A549 (cell line): ENCODE results near the gene OGFR. TPM values are rescaled to one million over a fixed set of nuclear protein-coding genes. Genes with fewer than 3 reads are reported as not detected.

ENCODE experiments used
- ATAC-seq, 2 experiments: fragments of 200-7000 bp in 1 of 2; fragments of >200 bp in 1 of 2; cut with Nextera tagmentation in 1 of 2; cut with Tn5 transposase in 1 of 2; 3 replicates each; pipeline versions ENCODE4 v1.8.0 to v1.9.1; 2018 to 2020; ENCODE audit warnings: mild to moderate bottlenecking in 1 of 2, moderate library complexity in 1 of 2
- CTCF ChIA-PET: fragments of 300-600 bp; sonication (Branson Sonifier 250); formaldehyde crosslinking; extraction: SDS; loops from one replicate; lab custom pipeline; 2021; ENCODE audit warnings: antibody characterized with exemption, inconsistent platforms; lab: Yijun Ruan, JAX
- POLR2A ChIA-PET: fragments of 350-600 bp; formaldehyde crosslinking; extraction: SDS; loops from one replicate; lab custom pipeline; 2021; ENCODE audit warnings: antibody characterized with exemption, inconsistent platforms; lab: Yijun Ruan, JAX
- DNase-seq, 2 experiments: peaks; one replicate each; pipeline versions ENCODE4 v3.0.0 to v3.0.0-alpha.2; 2011 to 2016; ENCODE audit warnings: low read depth in 1 of 2, low spot score in 1 of 2
- FAIRE-seq: peaks from 2 replicates; lab custom pipeline; 2011; peaks lifted over from hg19 to GRCh38; lab: Jason Lieb, UNC
- H3K27ac ChIP-seq, 2 experiments: fragments of >200 bp; sonication (Bioruptor Twin); formaldehyde crosslinking; 3 replicates each; pipeline ENCODE4 v1.5.1; 2016 to 2017
- H3K4me1 ChIP-seq: fragments of >200 bp; sonication (Bioruptor Twin); formaldehyde crosslinking; 3 replicates; pipeline ENCODE4 v1.6.1; 2016
- H3K4me2 ChIP-seq: fragments of >200 bp; sonication (Bioruptor Twin); formaldehyde crosslinking; 3 replicates; pipeline ENCODE4 v1.6.1; 2016
- H3K4me3 ChIP-seq: fragments of >200 bp; sonication (Bioruptor Twin); formaldehyde crosslinking; 3 replicates; pipeline ENCODE4 v1.5.1; 2016
- H3K9me3 ChIP-seq: fragments of >200 bp; sonication (Bioruptor Twin); formaldehyde crosslinking; 3 replicates; pipeline ENCODE4 v1.6.1; 2016
- CBX8 ChIP-seq: fragments of 200-600 bp; sonication (generic); IDR thresholded peaks from 2 replicates; pipeline ENCODE4 v1.6.1; 2016
- CTCF ChIP-seq: fragments of >200 bp; sonication (Bioruptor Twin); formaldehyde crosslinking; IDR thresholded peaks from 3 replicates; pipeline ENCODE4 v1.5.1; 2016
- EHF ChIP-seq: fragments of 250-450 bp; sonication (Bioruptor Pico); IDR thresholded peaks from 2 replicates; pipeline ENCODE4 v1.5.0; 2020; ENCODE audit warnings: mild to moderate bottlenecking
- HDAC2 ChIP-seq: fragments of 200-600 bp; sonication (generic); IDR thresholded peaks from 2 replicates; pipeline ENCODE4 v1.6.1; 2016
- HES2 ChIP-seq: fragments of >200 bp; sonication (Bioruptor Twin); formaldehyde crosslinking; IDR thresholded peaks from 2 replicates; pipeline ENCODE4 v1.6.1; 2016
- HOXA7 ChIP-seq: fragments of 250-450 bp; sonication (Bioruptor Pico); IDR thresholded peaks from 2 replicates; pipeline ENCODE4 v1.5.0; 2020; ENCODE audit warnings: mild to moderate bottlenecking, moderate library complexity
- JUNB ChIP-seq: fragments of >200 bp; sonication (Bioruptor Twin); formaldehyde crosslinking; IDR thresholded peaks from 2 replicates; pipeline ENCODE4 v1.6.1; 2016
- KDM5A ChIP-seq: fragments of 200-600 bp; sonication (generic); IDR thresholded peaks from 2 replicates; pipeline ENCODE4 v1.6.1; 2016; ENCODE audit warnings: antibody characterized with exemption, mild to moderate bottlenecking
- MAZ ChIP-seq: fragments of 150-350 bp; IDR thresholded peaks from 2 replicates; pipeline ENCODE4 v1.6.1; 2014; ENCODE audit warnings: antibody characterized with exemption, low read depth, low read length, borderline replicate concordance
- MYC ChIP-seq: IDR thresholded peaks from 2 replicates; pipeline ENCODE4 v1.6.1; 2012; ENCODE audit warnings: mild to moderate bottlenecking, inconsistent platforms, low read length, improper control_type of control experiment, borderline replicate concordance
- NPAS2 ChIP-seq: fragments of 250-450 bp; sonication (Bioruptor Pico); IDR thresholded peaks from 2 replicates; pipeline ENCODE4 v1.8.0; 2022; ENCODE audit warnings: mild to moderate bottlenecking, moderate library complexity, borderline replicate concordance
- PBX3 ChIP-seq: IDR thresholded peaks from 2 replicates; pipeline ENCODE4 v1.6.1; 2012
- PHF8 ChIP-seq: fragments of 200-600 bp; sonication (generic); IDR thresholded peaks from 2 replicates; pipeline ENCODE4 v1.6.1; 2016; ENCODE audit warnings: low read depth, mild to moderate bottlenecking, antibody characterized with exemption, moderate library complexity, borderline replicate concordance
- POLR2A ChIP-seq: IDR thresholded peaks from 2 replicates; pipeline ENCODE4 v1.6.1; 2012; ENCODE audit warnings: mild to moderate bottlenecking, low read length
- RAD21 ChIP-seq, 2 experiments: fragments of >200 bp in 1 of 2; sonication (Bioruptor Twin) in 1 of 2; formaldehyde crosslinking in 1 of 2; IDR thresholded peaks in 1 of 2; conservative IDR thresholded peaks in 1 of 2; 2 replicates in 1 of 2; 3 replicates in 1 of 2; pipeline ENCODE4 v1.6.1; 2012 to 2018; ENCODE audit warnings: inconsistent platforms in 1 of 2
- REST ChIP-seq: fragments of 200-600 bp; sonication (generic); IDR thresholded peaks from 2 replicates; pipeline ENCODE4 v1.6.1; 2016; ENCODE audit warnings: antibody characterized with exemption, mild to moderate bottlenecking, moderate library complexity
- SMC3 ChIP-seq: fragments of >200 bp; sonication (Bioruptor Twin); formaldehyde crosslinking; IDR thresholded peaks from 3 replicates; pipeline ENCODE4 v1.6.1; 2018; ENCODE audit warnings: inconsistent platforms
- TFCP2L1 ChIP-seq: fragments of 250-450 bp; sonication (Bioruptor Pico); IDR thresholded peaks from 2 replicates; pipeline ENCODE4 v1.5.0; 2021; ENCODE audit warnings: mild to moderate bottlenecking
- ZFP36 ChIP-seq: fragments of 450-650 bp; IDR thresholded peaks from 2 replicates; pipeline ENCODE4 v1.6.1; 2014; ENCODE audit warnings: borderline replicate concordance; ENCODE audit not compliant: partially characterized antibody
- ZSCAN20 ChIP-seq: fragments of 250-450 bp; sonication (Bioruptor Pico); IDR thresholded peaks from 2 replicates; pipeline ENCODE4 v1.8.0; 2022; ENCODE audit warnings: mild to moderate bottlenecking, moderate library complexity
- WGBS: methylation state at CpG from one replicate; pipeline ENCODE4 v1.1.6; 2017; ENCODE audit errors: missing lambda C conversion rate; 5-methylcytosine and 5-hydroxymethylcytosine counted together
- polyA plus RNA-seq, 4 experiments: library from polyadenylated mRNA; depleted of rRNA in 3 of 4; stranded (reverse); fragments of >200 nt; fragmentation: RNase III in 1 of 4; extraction: RNeasy Plus Mini Kit Qiagen cat#74134 plus additional on column Dnase treatment in 1 of 4; gene quantifications; 2 replicates in 3 of 4; 3 replicates in 1 of 4; pipeline ENCODE4 v1.2.3, GENCODE V29; 2011 to 2017

The OGFR gene
- polyA plus RNA-seq, 2 of the 4 experiments (the other 2 are of a cell fraction): 15.9 to 35.6 TPM

GRCh38 chr20:62759981-62760431 lies 44.6 kb upstream of the OGFR start:
- Histone ChIP-seq H3K27ac (no peak overlapping the region), H3K4me2 (no peak overlapping the region), H3K9me3 (no peaks in the 10 kb centered on the region; the same call in 2 of the 3 replicates)
- CTCF ChIA-PET: interaction anchor here (0.9 to 1.8 kb wide), 5 partner anchors 8 to 244 kb away, joined by 3 to 6 read pairs (median 3); no protein-coding TSS in a partner anchor
- DNase-seq (no peak), FAIRE-seq (no peak)
- no peak for TF ChIP-seq ZSCAN20 (CRISPR knock-in tag)
- TF ChIP-seq TFCP2L1 (CRISPR knock-in tag): no peak
- TF ChIP-seq PBX3: no peak
- no peak for TF ChIP-seq MAZ
- TF ChIP-seq CTCF: no peak
- TF ChIP-seq JUNB: no peak
- TF ChIP-seq KDM5A: no peak
- TF ChIP-seq PHF8: no peak
- TF ChIP-seq POLR2A: no peak
- TF ChIP-seq HES2: no peak
- no peak for TF ChIP-seq CBX8
- no peak for TF ChIP-seq HOXA7
- no peak for TF ChIP-seq HDAC2
- TF ChIP-seq NPAS2 (CRISPR knock-in tag): no peak
- no peak for TF ChIP-seq EHF (CRISPR knock-in tag)
- TF ChIP-seq, all 56 proteins: peak for 0
- peaks cover 3% of the 10 kb centered on the region; the same call in 1 of the 3 replicates for H3K4me1 ChIP-seq
- 87% methylated on average over 12 of the region's 20 CpGs for WGBS
- no peak overlapping the region for H3K4me3 ChIP-seq
- POLR2A ChIA-PET: no interaction called here
- ATAC-seq: no peak

GRCh38 chr20:62760471-62760855 lies 44.2 kb upstream of the OGFR start:
- 91% methylated on average over 7 of the region's 11 CpGs for WGBS
- Histone ChIP-seq H3K4me2 (no peak overlapping the region), H3K9me3 (no peaks in the 10 kb centered on the region; the same call in 2 of the 3 replicates), H3K4me1 (peaks cover 3% of the 10 kb centered on the region; the same call in 1 of the 3 replicates), H3K27ac (no peak overlapping the region), H3K4me3 (no peak overlapping the region)
- ChIA-PET POLR2A (no interaction called here), CTCF (interaction anchor here (0.7 to 1.4 kb wide), 2 partner anchors 8 to 65 kb away, joined by 3 to 4 read pairs; no protein-coding TSS in a partner anchor)
- FAIRE-seq: no peak
- no peak for ATAC-seq
- TF ChIP-seq EHF (CRISPR knock-in tag): no peak
- no peak for TF ChIP-seq TFCP2L1 (CRISPR knock-in tag)
- TF ChIP-seq NPAS2 (CRISPR knock-in tag): no peak
- TF ChIP-seq MYC: no peak
- no peak for TF ChIP-seq ZFP36
- no peak for TF ChIP-seq REST
- TF ChIP-seq RAD21 (conservative IDR thresholded peaks at IDR 0.05 in 1 of 2, IDR thresholded peaks at IDR 0.05 in 1 of 2): no peak
- no peak for TF ChIP-seq SMC3
- DNase-seq: no peak
